Activated CD8-positive, alpha-beta memory T cell treated with anti-CD3 and anti-CD28 coated beads for 1 hour (primary cell): ENCODE results near the gene ASCL4.
"Not testable (repeated sequence)": the region's sequence is repeated elsewhere in the genome, so short reads cannot be mapped to it uniquely, and the experiment has no call there.

Experiments
- DNase-seq, 2 donors: peaks; one replicate each; pipeline ENCODE4 v3.0.0-alpha.2; 2020; ENCODE audit warnings: low read depth in 1 of 2; ENCODE audit errors: extremely low read depth in 1 of 2

Gene ASCL4, protein sequence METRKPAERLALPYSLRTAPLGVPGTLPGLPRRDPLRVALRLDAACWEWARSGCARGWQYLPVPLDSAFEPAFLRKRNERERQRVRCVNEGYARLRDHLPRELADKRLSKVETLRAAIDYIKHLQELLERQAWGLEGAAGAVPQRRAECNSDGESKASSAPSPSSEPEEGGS

DNA sequence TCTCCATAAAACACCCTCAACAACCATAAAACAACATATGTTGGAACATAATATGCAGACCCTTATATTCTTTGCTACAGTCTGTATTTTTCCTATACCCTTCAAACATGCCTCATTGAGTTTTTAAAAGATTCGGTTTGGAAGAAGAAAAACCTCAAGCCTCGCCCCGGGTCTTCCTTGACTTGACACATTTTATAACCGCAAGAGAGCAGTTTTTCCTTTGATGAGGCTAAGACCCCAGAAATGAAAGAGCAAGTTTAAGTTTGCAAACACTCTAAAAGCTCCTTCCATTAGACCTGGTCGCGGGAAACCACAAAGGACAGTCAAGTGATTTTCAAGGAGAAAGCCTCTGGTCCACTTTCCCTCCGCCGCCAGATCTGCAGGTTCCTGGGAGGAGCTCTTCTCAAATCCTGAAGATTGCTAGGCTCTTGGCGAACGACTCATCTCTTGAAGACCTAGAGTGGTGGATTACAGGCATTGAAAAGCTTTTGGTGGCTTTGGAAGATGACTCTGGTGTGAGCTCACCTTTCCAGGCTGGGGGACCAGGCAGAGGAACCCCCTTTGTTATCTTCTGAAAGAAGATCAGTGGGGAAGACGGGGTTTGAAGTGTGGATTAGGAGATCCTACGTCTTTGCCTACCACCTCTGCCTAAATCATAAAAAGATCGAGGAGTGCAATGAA, at the start of gene ASCL4:
Gene ASCL4 (plus strand): TSS at position 356 of the 681 bp plus-strand sequence. CDS start 515 bp downstream, outside the sequence.
- no peak for DNase-seq

DNA sequence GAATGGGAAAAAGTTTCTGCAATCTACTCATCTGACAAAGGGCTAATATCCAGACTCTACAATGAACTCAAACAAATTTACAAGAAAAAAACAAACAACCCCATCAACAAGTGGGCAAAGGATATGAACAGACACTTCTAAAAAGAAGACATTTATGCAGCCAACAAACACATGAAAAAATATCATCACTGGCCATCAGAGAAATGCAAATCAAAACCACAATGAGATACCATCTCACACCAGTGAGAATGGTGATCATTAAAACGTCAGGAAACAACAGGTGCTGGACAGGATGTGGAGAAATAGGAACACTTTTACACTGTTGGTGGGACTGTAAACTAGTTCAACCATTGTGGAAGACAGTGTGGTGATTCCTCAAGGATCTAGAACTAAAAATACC, 47.2 kb upstream of the ASCL4 start:
- DNase-seq, result not testable (repeated sequence)

DNA sequence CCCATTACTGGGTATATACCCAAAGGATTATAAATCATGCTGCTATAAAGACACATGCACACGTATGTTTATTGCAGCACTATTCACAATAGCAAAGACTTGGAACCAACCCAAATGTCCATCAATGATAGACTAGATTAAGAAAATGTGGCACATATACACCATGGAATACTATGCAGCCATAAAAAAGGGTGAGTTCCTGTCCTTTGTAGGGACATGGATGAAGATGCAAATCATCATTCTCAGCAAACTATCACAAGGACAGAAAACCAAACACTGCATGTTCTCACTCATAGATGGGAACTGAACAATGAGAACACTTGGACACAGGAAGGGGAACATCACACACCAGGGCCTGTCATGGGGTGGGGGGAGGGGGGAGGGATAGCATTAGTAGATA, 46.8 kb upstream of the ASCL4 start:
- not testable (repeated sequence) for DNase-seq

DNA sequence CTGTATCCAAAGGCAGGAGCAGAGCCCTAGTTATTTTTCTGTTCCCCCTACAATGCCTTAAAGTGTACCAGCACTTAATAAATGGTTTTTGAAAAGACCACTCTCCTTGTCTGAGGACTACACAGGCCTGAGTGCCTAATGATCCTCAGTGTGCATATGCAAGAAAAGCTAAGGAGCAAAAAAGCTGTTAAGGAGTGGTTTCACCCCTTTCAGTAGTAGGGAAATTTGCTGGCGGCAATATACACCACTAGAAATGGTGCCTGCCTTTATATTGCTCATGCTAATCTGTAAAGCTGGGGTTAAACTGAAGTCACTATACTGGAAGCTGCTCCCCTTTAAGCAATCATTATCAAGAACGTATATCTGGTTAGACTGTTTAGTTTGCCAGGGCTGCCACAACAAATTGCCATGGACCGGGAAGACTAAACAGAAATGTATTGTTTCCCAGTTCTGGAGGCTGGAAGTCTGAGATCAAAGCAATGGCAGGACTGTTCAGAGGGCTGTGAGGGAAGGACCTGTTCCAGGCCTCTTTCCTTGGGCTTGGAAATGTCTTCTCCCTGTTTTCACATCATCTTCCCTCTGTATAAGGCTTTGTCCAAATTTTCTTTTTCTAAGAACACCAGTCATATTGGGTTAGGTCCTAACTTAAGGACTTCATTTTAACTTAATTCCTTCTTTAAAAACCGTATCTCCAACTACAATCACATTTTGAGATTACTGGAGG, 43.7 kb upstream of the ASCL4 start:
- no peak for DNase-seq

DNA sequence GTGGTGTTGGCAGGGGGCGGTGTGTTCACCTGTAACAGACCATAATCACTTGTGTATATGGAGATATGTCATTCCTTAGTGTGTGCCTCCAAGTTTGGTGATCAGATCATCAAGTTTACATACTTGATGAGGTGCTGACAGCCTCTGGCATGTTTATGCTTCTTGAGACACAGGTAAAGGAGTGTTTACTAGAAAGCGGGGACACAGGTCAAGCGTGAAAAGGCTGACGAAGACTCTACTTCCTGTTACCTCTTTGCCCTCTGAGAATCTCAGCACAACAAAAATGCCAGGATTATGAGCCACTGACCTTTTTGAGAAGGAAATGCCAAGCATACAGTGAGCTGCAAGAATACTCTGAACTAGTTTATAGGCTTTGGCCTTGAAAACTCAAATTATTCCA, 43.1 kb upstream of the ASCL4 start:
- DNase-seq, result no peak

DNA sequence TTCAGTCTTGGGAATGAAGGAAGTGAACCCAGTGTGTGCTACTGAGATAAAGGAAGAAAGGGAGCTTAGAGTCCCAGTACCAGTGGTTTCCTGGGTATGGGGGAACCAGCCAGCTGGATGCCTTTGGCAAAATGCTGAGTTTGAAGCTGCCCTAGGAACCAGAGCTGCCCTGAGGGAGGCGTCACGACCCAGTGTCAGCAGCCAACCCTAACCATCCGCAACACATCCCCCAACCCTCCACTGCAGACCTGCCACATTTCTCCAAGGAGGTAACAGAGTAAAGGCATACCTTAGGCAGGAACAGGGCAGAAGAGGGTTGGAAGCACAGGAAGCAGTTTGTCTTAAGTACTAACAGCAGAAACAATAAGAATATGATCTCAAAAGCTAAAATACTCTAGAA, 42.1 kb upstream of the ASCL4 start:
- DNase-seq, result no peak

DNA sequence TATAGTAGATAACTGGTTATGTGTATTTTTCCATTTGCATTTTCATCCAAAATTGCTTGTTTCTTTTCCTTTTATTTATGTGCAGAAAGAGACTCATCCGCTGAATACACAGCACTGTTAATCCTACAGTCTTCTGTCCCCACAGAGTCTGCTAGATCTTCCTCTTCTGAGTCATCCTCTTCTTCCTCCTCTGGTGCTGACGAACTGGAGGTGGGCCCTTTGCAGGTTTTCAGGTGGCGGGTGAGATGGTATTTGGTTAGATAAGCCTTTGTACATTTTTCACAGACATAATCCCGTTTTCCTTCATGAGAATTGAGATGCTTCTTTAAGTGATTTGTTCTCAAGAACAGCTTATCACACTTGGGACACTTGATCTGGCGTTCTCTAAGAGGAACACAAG, 40.4 kb upstream of the ASCL4 start:
- DNase-seq, result no peak

DNA sequence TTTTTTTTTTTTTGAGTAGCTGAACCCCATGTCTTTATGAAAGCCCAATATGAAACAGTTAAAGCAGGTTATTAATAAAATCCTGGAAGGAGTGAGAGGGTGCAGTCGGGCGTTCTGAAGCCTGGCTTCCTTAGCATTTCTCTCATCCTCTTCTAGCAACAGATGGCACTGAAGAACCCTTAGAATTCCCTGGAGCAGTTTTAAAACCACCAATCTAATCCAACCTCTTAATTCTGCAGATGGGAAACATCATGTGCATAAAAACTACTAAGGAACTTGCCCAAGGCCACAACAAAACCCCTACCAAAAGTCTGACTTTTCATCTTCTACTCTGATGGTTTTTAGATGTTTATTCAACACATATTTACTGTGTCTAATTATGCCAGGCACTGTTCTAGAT, 38.7 kb upstream of the ASCL4 start:
- DNase-seq, result no peak

DNA sequence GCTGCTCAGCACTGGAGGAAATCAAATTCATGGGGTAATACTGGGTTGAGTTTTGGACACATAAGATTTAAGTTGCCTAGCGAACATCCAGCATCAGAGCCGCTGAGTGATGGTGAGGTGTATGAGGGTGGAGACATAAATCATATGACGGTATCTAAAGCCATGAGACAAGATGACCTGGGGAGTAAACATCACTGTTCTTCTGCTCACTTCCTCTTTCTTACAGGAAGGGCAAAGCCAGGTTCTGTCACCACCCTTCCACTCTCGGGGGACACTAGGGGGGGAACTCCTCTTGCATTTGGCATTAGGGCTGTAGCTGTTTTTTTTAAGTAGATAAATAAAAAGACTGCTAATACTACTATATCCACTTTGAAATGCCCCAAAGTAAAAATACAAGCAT, 37.6 kb upstream of the ASCL4 start:
- no peak for DNase-seq

DNA sequence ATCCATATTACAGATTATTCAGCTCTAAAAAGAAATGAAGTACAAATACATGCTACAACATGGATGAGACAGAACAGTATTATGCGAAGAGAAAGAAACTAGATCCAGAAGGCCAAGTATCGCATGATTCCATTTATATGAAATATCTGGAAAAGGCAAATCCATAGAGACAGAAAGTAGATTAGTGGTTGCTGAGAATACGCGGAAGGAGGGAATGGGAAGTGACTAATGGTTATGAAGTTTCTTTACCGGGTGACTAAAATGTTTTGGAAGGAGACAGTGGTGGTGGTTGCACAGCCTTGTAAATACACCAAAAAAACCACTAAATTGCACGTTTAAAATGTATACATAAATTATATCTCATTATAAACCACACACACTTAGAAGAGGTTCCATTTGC, 26.0 kb upstream of the ASCL4 start:
- no peak for DNase-seq

DNA sequence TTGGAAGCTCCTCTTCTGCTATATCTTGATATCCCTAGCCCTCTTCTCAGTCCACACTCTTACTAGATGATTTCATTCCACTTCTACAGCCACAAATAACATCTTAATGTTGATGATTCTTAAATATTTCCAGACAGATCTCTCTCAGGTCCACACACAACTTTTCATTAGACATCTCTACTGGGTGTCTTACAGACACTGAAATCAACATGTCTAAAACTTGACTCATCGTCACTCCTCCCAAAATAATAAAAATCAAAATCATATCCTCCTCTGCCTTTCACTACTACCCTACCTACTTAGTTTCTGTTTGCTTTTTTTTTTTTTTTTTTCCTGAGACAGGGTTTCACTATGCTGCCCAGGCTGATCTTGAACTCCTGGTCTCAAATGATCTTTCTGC, 25.4 kb upstream of the ASCL4 start:
- no peak for DNase-seq

DNA sequence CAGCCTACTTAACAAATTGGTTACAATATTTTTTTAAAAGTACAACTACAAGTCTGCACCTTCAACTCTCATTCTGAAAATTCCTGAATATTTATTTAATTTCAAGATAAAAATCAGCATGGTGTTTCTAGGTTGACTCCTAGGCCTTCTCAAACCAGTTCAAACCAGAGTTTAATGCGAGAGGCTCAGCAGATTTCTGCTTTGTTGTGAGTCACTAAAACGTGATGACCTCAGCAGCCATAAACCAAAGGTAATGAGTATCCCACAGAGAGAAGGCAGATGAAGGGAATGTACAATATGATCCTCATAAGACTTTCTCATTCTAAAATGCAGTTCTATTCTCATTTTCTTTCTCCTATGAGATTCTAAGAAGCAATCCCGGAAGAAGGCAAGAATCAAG, 15.1 kb upstream of the ASCL4 start:
- DNase-seq, result no peak

DNA sequence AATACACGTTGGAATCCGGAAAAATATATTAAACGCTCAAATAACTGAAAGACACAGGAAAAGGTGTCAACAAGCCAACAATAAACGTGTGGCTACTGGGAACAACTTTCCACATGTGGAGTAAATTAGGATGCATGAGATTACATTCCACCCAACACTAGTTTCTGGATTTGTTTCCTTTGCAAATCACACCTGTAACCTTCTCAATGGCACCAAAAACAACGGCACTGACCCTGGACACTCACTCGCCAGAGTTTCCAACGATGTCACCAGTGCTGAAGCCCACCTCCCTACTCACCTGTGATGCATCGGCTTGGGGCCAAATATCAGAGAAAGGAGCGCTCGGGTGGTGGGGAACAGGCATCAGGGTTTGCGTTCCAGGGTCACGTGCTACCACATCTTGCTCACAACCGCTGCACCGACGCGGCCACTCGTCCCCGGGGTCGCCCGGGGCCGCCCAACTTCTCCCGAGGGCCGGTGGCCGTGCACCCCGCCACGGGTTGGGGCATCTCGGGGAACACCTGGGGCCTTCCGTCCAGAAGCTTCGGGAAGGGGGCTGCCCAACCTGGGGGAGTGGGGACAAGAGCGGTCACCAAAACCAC, 14.2 kb upstream of the ASCL4 start:
- DNase-seq, result no peak

DNA sequence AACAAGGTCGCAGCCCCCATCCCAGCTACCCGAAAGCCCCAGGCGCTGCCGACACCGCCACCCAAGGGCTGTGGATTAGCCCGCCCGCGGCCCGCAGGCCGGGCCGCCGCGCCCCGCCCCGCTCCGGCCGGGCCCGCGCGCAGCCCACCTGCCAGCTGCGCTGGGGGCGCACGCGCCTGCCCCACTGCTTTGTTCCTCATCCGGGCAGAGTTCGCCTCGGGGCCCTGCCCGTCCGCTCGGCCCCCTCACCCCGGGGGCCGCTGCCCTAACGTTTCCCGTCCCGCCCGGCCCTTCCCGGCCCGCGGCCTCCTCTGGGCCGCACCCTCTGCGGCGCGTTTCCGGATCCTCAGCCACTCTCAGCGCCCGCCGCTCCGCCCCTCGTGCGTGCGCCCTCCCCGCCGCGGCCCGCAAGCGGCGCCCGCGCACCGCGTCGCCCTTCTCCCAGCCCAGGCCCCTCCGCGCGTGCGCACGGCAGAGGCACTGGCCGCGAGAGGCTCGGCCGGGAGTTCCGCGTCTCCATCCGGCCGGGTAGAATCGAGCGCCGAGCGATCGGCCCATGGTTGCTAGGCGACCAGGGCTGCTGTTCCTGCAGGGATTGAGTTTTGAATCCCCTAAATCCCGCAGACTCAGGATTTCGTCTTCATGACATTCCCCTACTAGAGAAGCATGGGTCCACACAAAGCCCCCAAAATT, 13.5 kb upstream of the ASCL4 start, which contains the start of gene PRDM4:
Gene PRDM4 (minus strand): TSS at position 329 of the 693 bp plus-strand sequence. CDS start 622 bp downstream, outside the sequence.
- DNase-seq, result peak; percentile 64 to 83

DNA sequence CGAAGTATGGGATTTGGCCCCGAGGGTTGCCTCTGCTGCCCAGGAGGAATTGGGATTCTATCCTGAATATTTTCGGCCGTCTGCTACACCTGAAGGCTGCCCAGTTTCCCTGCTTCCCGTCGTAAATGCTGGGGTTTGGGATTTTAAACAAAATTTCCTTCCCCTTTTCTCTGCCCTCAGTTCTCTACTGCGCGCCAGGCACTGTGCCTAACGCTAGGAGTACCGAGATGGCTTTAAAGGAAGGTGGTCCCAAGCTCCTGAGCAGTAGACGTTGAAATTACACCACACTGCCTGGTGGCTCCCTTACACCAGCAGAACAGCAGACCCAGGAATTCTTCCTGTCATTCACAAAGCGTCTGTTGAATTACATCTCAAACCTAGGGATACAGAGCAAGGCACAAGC, 13.0 kb upstream of the ASCL4 start:
- peak in 1 of 2 donors; percentile 3 for DNase-seq

DNA sequence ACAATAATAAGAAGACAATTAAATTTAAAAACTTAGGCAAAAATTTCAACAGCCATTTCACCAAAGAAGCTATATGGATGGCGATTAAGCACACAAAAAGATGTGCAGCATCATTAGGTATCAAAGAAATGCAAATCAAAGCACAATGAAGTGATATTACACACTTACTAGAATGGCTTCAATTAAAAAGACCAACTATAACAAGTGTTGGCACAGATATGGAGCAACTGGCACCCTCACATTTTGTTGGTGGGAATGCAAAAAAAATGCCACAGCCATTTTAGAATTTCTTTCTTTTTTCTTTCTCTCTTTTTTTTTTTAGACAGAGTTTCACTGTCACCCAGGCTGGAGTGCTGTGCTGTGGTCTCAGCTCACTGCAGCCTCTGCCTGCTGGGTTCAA, 11.6 kb upstream of the ASCL4 start:
- DNase-seq, result no peak

DNA sequence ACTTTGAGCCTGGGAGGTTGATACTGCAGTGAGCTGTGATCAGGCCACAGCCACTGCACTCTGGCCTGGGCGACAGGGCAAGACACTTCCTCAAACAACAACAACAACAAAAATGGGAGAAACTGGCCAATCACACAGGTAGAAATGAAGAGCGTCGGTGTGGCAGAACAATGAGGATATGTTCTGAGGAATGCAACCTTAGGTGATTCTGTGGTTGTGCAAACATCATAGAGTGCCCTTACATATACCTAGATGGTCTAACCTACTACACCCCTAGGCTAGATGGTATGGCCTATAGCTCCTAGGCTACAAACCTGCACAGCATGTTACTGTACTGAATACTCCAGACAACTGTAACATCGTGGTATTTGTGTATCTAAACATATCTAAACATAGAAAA, 9.9 kb upstream of the ASCL4 start:
- DNase-seq, result no peak

DNA sequence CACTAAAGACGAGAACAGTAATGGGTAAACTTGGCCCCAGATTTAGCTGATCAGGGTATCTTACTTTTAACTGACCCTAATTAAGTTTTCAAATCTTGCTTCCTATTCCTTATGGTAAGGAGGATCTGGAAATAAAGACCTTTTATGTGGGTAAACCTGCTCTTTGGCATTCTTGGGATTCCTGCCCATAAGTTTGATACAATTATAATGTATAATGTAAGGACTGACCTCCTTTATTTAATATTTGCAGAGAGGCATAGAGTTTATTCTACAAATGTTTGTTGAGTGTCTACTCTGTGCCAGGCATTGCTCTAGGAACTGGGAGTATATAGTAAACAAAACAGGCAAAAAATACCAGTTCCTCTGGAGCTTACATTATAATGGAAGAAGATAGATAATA, 9.2 kb upstream of the ASCL4 start:
- no peak for DNase-seq

DNA sequence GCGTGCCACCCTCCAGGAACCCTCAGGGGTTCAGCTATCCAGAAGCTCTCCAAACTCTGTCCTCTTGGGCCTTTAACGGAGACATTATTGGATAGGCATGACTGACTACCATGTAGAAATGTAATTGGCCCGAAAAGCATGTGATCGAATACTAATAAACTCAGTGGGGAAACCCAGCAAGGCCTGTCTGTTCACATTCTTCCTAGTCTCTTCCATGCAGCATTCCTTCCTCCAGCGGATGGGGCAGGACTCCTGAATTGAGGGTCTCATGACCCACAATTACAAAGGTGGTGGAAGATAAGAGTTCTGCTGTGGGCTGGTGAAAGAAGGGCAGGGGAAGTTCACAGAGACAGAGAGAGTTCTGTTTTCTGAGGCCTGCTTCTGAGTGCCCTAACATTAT, 7.0 kb upstream of the ASCL4 start:
- no peak for DNase-seq

DNA sequence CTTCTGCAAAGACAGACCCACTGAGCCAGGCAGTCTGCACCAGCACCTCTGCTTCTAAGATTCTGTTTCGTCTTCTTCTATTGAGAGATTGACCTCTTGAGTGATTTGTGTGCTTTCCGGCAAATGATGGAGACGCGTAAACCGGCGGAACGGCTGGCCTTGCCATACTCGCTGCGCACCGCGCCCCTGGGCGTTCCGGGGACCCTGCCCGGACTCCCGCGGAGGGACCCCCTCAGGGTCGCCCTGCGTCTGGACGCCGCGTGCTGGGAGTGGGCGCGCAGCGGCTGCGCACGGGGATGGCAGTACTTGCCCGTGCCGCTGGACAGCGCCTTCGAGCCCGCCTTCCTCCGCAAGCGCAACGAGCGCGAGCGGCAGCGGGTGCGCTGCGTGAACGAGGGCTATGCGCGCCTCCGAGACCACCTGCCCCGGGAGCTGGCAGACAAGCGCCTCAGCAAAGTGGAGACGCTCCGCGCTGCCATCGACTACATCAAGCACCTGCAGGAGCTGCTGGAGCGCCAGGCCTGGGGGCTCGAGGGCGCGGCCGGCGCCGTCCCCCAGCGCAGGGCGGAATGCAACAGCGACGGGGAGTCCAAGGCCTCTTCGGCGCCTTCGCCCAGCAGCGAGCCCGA, 703 bp downstream of the ASCL4 start:
- no peak for DNase-seq

DNA sequence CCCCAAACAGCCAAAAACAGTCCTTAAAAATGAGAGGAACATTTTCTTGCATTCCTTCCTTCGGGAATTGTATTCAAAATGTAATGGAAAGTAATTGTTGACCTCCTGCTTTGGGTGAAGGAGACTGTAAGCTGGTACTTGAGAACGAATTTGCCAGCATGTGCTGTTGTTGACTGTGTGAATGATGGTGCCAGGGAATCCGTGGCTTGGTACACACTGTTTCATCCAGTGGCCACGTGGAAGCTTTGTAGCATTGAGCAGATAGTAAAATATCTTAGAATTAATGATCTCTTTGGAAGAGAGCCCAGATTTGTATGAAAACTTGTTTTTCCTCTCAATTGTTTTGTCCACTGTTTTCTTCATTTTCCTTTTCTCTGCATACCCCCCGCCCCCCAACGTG, 1.7 kb downstream of the ASCL4 start:
- DNase-seq, result no peak
